ENCODE data around the gene ASXL2.

DNA sequence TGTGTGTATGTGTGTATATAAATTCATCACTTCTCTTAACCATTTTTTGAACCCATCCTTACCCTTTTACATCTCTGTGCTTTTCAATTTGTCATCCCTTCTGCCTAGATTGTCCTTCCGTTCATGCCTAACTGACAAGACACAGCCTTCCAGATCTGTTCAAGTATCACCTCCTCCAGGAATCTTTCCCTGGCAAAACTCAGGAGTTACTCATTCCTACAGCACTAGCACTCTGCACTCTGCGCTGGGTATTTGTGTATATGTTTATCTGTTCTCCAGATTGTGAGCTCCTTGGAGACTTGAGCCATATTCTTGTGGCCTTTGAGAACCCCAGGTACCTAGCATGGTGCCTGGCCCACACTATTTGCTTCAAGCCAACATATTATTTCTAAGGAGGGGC, 26.8 kb upstream of the ASXL2 start:
- TF ChIP-seq POLR2AphosphoS5 (IDR thresholded peaks at IDR 0.05) (no peak), POLR2A (IDR thresholded peaks at IDR 0.05) (no peak)
- TF ChIP-seq, protein P1, sequence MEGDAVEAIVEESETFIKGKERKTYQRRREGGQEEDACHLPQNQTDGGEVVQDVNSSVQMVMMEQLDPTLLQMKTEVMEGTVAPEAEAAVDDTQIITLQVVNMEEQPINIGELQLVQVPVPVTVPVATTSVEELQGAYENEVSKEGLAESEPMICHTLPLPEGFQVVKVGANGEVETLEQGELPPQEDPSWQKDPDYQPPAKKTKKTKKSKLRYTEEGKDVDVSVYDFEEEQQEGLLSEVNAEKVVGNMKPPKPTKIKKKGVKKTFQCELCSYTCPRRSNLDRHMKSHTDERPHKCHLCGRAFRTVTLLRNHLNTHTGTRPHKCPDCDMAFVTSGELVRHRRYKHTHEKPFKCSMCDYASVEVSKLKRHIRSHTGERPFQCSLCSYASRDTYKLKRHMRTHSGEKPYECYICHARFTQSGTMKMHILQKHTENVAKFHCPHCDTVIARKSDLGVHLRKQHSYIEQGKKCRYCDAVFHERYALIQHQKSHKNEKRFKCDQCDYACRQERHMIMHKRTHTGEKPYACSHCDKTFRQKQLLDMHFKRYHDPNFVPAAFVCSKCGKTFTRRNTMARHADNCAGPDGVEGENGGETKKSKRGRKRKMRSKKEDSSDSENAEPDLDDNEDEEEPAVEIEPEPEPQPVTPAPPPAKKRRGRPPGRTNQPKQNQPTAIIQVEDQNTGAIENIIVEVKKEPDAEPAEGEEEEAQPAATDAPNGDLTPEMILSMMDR (IDR thresholded peaks at IDR 0.05) = no peak

Measured in suprapubic skin (tissue), 4 donors.